ENCODE data around the gene SYNCRIP.

- TF ChIP-seq CTCF (IDR thresholded peaks at IDR 0.05), result no peak
- TF ChIP-seq POLR2A (IDR thresholded peaks at IDR 0.05), result no peak
Observed at GRCh38 chr6:85585741-85586140, 56.9 kb downstream of the SYNCRIP start.

Measured in lower leg skin (tissue), 3 donors.